ENCODE results near the gene SIK3.
"Not testable (repeated sequence)": the region's sequence is repeated elsewhere in the genome, so short reads cannot be mapped to it uniquely, and the experiment has no call there.

Gene SIK3

DNA sequence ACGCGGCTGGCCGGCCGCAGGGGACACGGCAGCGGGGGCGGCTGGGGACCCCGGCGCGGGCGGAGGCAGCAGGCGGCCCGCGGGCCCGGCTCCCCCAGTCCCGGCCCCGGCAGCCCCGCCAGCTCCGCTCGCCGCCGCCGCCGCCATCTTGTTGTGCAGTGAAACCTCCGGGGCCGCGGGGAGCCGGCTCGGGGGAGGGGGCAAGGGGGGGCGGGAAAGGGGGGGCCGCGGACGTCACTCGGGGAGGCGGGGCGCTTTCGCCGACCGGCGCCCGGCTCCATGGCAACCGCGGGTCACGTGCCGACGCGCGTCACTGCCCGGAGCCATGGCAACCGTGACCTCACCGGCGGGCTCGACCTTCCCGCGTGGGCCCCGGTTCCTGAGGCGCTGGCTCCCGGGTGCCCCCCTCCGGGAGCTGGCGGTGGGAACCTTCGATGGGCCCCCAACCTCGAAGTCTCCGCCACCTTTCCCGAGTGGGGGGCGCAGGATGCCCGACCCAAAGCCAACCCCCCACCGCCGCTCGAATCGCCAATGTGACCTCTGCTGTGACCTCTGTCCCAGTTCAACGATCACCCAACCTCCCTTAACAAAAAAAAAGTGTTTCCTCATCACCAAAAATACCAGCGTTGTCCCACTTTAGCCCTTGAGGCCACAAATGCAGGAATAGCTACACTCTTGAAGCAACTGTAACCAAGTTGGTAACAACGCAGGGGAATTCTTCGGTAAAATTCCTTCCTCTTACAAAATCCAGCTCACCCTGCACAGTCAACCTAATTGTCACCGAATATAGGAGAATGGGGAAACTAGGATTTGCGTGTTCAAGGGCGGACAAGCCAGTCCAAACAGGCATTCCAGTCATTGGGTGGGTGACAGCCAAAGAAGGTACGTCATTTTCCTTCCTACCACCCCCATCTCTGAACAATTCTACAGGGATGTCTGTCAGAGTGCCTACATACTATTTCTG, at the start of gene SIK3:
TSS of gene SIK3 (minus strand) at position 160 of the 964 bp plus-strand sequence. CDS start at position 147, 13 bp downstream.
- peak; percentile 92 for DNase-seq

DNA sequence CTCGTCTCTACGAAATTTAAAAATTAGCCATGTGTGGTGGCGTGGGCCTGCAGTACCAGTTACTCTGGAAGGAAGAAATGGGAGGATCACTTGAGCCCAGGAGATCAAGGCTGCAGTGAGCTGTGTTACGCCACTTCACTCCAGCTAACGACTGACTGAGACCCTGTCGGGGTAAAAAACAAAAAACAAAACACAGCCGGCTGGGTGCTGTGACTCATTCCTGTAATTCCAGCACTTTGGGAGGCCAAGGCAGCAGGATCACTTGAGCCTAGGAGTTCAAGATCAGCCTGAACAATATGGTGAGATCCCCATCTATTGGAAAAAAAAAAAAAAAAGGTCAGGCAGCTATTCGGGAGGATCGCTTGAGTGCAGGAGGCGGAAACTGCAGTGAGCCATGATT, 48.3 kb upstream of the SIK3 start:
- DNase-seq, result no peak

DNA sequence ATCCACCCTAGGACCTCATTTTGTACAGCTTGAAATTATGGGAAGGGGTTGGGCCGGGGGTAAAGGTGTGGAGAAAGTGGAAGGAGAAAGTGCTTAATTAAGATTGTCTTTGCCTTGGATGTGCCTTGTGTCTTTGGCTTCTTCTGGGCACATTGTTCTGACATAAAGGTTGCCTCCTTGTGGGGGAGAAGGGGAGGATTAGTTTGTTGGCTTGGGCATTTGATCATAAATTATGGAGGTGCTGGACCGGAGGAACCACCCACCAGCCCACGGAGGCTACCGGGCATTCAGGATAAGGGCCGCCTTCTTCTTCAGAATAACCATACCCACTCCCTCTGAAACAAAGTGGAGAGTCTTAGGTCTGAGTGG, 47.1 kb upstream of the SIK3 start:
- peak; percentile 12 for DNase-seq

DNA sequence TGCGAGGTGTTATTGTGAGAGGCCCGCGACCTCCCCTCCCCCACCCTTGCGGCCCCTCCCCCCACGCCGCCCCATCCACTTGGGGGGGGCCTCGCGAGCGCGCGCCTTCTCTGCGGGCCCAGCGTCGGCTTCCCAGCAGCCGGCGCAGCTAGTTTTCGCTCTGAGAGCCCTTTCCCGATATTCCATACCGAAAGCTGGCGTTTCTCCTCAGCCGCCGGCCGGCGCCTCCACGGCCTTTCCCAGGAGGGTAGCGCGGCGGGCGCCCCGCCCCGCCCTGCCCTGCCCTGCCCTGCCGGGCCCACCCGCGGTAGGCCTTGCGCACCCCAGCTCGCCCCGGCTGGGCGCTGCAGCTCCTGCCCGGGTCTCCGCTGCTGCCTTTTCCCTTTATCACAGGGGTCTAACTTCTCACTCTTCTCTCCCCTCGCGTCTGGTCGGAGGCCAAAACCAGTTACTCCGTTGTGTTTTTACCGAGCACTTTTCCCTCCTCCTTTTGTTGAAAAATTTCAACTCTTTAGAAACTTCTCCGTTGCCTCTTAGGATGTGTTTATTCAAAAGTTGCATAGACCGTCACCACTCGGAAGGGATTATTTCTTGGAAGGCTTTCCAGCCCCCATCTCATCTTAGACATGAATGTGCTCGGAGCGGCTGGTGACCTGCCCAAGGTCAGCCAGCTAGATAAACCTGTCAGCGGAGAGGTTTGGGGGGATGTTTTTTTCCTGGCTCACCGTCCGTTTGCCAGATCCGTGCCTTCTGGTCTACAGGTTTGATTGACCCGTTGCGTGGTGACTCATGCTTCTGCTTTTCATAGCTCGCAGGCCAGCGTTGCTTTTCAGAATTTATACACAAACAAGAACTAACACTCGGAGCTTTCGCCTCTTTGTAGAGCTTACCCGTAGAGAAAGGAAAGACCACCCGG, 46.5 kb upstream of the SIK3 start:
- peak; percentile 38 for DNase-seq

DNA sequence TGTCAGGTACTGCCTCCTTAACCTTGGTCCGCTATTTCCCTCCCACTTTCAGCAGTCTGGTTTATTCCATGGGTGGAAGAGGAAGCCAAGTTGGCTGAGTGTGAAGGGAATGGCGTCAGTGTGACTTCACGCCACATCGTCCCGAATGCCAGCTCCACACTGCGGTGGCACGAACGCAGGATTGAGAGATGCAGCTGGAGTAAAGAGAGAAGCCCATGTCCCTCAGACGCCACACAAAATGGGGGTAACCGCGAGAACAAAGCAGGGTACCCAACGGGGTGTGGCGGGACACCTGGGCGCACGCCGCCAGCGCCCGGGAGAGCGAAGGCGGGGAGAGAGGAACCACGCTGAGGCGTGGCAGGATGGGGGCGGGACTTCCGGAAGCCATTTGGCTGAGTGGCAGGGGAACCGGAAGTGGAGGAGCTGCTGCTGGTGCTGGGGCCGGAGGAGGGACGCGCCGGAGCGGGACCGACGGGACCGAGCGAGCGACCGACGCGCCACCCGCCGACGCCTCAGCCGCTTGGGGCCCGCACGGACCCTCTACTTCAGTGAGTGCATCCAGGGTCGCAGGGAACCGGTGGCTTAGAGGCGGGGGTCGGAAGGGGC, 45.7 kb upstream of the SIK3 start, which contains the start of gene PAFAH1B2:
TSS of gene PAFAH1B2 (plus strand) at position 417 of the 606 bp plus-strand sequence. CDS start 8,161 bp downstream, outside the sequence.
- peak; percentile 98 for DNase-seq

DNA sequence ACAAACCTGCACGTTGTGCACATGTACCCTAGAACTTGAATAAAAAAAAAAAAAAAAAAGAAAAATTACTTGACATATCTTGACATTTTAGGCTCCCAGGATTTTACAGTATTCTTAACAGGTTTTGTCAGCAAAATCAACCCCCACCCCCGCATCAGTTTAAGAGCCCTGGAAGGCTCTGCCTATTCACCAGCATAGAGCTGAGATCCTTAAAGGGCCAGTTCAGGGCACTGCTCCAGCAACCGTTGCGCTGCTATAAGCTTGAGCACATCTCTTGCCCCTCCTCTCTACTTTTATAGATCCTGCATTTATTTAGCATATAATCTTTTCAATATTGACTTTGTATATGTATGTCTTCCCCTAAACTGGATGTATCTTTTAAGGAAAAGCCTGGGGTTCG, 45.2 kb upstream of the SIK3 start:
- DNase-seq, result peak; percentile 43

DNA sequence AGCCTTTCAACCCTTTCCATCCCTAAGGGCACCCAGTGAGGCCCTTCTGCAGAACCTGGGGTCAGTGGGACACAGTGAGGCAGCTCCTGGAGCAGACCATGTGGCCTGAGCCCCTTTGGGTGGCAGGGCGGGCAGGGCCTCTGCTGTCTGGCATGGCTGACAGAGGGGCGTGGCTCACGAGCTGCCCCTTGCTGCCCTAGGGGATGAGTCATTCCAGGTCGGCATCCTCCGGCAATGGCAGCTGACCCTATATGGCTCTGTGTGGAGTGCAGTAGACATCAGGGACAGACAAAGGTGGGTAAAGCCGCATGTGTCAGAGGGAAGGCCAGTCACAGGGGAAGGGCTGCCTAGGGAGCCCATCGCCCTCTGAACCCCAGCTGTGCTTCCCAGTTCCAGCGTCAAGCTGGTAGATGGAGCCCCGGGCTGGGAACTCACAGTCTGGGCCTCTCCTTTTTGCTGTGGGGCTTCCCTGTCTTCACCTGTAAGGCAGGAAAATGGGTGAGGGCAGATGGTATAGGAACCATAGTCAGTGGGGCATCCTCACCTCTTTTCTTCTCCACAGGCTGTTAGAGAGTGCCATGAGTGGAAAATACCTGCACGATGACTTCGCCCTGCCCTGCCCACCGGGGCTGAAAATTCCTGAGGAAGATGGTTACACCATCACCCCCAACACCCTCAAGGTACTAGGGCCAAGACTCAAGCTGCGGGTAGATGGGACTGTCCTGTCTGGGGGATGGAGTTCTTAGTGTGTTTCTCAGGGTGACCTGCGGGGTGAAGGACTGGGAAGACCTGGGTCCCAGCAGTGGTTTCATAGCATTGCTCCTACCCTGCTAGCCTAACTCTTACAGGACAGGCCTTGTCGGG, 39.2 kb upstream of the SIK3 start:
- not testable (repeated sequence) for DNase-seq

DNA sequence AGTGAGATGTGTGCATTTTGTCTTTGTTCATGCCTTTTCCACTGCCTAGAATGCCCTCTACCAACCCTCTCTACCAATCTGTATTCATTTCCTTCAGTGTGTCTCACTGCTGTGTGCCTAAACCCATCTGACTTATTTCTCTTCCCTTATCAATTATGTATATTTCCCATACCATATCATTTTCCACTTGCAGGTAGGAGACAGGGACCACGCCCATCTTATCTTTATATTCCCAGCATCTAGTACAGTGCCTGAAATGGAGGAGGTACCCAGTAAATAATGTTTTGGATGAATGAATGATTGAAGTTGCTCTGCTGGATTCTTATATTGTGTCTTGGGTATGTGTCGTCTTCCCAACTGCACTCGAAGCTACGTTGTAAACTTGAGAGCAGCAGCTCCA, 36.8 kb upstream of the SIK3 start:
- DNase-seq, result not testable (repeated sequence)

DNA sequence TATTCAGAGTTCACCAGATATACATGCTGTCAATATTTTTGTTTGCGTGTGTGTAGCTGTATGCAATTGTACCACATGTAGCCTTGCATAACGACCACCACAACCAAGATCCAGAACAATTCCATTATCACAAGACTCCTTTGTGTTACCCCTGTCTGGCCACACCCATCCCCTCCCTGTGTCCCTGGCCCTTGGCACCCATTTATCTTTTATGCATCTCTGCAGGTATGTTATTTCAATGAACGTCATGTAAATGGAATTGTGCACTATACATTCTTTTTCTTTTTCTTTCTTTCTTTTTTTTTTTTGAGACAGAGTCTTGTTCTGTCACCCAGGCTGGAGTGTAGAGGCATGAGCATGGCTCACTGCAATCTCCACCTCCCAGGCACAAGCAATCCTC, 36.2 kb upstream of the SIK3 start:
- DNase-seq, result no peak

DNA sequence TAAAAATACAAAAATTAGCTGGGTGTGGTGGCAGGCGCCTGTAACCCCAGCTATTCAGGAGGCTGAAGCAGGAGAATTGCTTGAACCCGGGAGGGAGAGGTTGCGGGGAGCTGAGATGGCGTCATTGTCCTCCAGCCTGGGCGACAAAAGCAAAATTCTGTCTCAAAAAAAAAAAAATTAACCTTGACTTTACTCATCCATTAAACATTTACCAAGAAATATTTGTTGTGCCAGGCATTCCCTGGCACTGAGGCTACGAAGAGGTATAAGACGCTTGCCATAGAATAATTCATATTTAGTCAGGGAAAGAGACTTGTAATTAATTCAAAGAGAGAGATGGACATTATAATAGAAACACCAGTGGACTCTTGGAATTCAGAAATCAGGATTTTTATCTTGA, 32.7 kb upstream of the SIK3 start:
- DNase-seq, result no peak

DNA sequence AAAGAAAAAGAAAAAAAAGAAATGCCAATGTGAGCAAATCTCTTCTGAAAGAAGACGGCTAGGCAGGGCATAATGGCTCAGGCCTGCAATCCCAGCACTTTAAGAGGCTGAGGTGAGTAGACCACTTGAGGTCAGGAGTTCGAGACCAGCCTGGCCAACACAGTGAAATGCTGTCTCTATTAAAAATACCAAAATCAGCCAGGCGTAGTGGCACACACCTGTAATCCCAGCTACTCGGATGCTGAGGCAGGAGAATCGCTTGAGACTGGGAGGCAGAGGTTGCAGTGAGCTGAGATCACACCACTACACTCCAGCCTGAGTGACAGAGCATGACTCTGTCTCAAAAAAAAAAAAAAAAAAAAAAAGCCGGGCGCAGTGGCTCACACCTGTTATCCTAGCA, 32.2 kb upstream of the SIK3 start:
- not testable (repeated sequence) for DNase-seq

DNA sequence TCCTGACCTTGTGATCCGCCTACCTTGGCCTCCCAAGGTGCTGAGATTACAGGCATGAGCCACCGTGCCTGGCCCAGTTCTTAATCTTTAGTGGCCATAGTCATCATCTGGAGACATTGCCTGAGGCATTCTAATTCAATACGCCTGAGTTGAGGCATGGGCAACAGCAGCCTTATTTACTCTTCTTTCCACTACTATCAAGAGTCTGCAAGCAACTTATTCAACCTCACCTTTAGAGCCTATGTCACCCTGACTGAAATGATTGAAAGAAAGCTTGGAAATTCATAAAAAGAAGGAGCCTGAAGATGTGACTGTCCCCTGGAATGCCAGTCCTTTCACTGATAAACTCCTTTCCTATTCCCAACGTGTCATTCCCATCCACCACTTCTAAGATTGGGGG, 30.1 kb upstream of the SIK3 start:
- DNase-seq, result no peak

DNA sequence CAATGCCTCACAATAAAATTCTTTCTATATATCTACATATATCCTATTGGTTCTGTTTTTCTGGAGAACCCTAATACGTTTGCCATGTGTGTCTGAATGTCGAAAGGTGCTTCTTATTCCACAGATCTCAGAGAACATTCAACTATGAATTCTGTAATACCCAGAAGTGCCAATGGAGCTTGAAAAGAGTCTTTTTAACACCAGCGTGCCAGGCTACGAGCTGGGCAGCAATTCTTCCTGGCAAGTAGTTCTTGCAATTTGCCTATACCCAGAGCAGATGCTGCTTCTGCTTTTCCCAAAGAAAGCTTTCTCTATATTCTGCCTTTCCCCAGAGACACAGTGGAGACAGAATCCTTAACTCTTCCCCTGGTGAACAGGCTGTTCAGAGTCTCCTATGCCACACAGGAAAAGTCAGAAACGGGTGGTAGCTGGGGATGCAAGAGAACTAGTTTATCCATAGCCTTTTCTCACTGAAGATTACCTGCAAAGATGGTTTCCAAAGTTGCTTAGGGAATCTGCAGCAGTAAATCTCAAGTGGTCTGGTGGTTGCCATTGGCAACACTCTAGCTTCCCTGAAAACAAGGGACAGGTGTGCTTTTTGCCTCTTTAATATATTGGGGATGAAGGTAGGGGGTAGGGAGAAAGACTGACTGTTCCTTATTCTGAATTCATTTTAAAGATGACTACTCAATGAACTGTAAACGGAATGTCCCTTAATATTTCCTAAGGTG, 29.1 kb upstream of the SIK3 start:
- no peak for DNase-seq

DNA sequence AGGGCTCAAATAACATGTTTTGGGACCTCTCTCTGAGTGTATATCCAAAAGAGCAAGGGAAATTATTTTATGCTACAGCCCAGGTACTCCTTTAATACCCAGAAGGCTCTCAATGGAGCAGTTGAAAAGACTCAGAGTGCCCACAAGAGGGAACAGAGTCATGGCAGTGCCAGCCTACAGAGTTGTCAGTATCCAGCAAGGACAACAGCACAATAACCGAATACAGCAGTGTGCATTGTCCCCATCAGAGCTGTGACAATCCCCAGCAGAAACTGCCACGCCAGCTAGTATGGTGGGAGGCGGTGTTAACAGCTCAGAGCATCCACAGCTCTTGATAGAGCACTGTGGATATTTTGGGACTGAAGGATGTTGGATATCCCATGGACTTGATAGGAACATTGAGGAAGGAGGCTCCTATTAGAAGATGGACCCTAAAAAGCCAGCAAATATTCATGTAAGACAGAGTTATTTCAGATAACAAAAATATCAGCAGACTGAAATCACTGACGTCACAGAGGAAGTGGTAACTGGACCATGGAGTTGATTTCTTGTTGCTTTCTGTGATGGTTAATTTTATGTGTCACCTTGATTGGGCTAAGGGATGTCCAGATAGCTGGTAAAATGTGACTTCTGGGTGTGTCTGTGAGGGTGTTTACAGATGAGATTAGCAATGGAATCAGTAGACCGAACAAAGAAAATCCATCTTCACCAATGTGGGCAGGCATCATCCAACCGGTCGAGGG, 28.2 kb upstream of the SIK3 start:
- no peak for DNase-seq

DNA sequence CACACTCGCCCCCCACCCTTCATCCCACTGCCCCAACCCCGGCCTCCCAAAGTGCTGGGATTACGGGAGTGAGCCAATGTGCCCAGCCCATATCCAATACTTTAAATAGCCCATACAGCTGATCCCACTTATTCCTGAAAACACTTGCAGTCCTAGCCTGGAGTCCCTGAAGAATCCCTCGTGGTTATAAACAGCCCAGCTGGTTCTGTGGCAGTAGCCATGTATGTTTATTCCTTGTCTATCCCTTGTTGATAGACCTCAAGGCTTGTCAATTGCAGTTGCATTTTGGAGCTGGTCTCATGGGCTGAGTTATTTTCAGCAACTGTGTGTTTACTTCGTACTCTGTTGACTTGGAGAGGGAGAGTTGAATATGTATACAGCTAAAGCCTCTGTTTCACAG, 24.3 kb upstream of the SIK3 start:
- DNase-seq, result no peak

DNA sequence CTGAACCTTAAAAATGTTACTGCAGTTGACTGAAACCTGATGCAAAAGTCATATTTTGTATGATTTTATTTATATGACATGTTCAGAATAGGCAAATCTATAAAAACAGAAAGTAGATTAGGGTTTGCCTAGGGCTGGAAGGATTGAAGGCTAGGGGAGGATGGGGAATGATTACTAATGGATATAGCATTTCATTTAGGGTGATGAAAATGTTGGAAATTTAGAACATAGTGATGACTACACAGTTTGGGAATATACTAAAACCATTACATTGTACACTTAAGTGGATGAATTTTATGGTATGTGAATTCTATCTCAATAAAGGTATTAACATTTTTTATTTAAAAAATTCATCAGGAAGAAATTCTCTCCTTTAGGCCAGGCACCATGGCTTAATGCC, 22.9 kb upstream of the SIK3 start:
- DNase-seq, result no peak

DNA sequence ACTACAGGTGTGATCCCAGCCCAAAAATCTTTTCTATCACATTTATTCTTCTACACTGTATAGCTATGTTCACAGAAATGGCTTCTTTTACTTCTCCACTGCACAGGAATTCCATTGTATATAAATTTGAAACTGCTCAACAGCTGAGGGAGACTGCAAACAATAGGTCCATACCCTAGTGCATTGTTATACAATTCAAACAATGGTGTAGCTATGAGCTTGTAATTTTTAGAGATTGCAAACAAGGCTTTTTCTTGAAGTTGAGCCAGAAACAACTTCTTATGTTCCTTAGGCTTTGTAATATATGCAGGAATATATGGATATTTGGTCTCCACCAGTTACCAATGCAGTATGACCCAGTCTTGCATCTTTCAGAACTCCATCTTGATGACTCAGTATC, 19.5 kb upstream of the SIK3 start:
- no peak for DNase-seq

DNA sequence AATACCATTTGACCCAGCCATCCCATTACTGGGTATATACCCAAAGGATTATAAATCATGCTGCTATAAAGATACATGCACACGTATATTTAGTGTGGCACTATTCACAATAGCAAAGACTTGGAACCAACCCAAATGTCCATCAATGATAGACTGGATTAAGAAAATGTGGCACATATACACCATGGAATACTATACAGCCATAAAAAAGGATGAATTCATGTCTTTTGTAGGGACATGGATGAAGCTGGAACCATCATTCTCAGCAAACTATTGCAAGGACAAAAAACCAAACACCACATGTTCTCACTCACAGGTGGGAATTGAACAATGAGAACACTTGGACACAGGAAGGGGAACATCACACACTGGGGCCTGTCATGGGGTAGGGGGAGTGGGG, 14.7 kb upstream of the SIK3 start:
- DNase-seq, result not testable (repeated sequence)

DNA sequence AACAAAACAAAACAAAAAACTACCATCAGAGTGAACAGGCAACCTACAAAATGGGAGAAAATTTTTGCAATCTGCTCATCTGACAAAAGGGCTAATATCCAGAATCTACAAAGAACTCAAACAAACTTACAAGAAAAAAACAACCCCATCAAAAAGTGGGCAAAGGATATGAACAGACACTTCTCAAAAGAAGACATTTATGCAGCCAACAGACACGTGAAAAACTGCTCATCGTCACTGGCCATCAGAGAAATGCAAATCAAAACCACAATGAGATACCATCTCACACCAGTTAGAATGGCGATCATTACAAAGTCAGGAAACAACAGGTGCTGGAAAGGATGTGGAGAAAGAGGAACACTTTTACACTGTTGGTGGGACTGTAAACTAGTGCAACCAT, 14.3 kb upstream of the SIK3 start:
- not testable (repeated sequence) for DNase-seq

DNA sequence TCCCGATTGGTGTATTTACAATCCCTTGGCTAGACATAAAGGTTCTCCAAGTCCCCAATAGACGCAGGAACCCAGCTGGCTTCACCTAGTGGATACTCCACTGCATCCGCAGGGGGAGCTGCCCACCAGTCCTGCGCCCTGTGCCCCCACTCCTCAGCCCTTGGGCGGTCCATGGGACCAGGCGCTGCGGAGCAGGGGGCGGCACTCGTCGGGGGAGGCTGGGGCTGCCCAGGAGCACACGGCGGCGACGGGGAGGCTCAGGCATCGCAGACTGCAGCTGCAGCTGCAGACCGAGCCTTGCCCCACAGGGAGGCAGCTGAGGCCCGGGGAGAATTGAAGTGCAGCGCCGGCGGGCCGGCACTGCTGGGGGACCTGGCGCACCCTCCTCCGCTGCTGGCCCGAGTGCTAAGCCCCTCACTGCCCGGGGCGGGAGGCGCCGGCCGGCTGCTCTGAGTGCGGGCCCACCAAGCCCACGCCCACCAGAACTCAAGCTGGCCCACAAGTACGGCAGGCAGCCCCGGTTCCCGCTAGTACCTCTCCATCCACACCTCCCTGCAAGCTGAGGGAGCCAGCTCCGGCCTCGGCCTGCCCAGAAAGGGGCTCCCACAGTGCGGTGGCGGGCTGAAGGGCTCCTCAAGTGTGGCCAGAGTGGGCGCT, 12.2 kb upstream of the SIK3 start:
- DNase-seq, result no peak
